IMR-90 (cell line): ENCODE results near the gene KRT74.

Experiments
- CTCF ChIP-seq: conservative IDR thresholded peaks from 2 replicates; pipeline ENCODE4 v1.5.1; 2012; ENCODE audit warnings: mild to moderate bottlenecking, low read depth, low read length, improper control_type of control experiment
- POLR2A ChIP-seq: IDR thresholded peaks from 2 replicates; pipeline ENCODE4 v1.6.1; 2012; ENCODE audit warnings: mild to moderate bottlenecking, low read depth, low read length
- RCOR1 ChIP-seq: IDR thresholded peaks from 2 replicates; pipeline ENCODE4 v1.6.1; 2012; ENCODE audit warnings: mild to moderate bottlenecking, low read length, improper control_type of control experiment; ENCODE audit not compliant: insufficient replicate concordance

GRCh38 chr12:52518574-52519386, 54.9 kb downstream of the KRT74 start:
- no peak for TF ChIP-seq CTCF
- TF ChIP-seq POLR2A, result no peak
- no peak for TF ChIP-seq RCOR1
